Astrocyte (in vitro differentiated cells and primary cell): ENCODE results near the gene NPAS3. TPM values are rescaled to one million over a fixed set of nuclear protein-coding genes. Genes with fewer than 3 reads are reported as not detected.

ENCODE experiments used
- DNase-seq: peaks from one replicate; pipeline ENCODE4 v3.0.0-alpha.2; 2010; ENCODE audit warnings: low read depth
- FAIRE-seq: peaks from 2 replicates; lab custom pipeline; 2011; peaks lifted over from hg19 to GRCh38; lab: Jason Lieb, UNC
- H2AFZ ChIP-seq: 2 replicates; pipeline ENCODE4 v1.6.0; 2012; ENCODE audit warnings: low read depth, low read length, inconsistent platforms
- H3K27ac ChIP-seq: 2 replicates; pipeline ENCODE4 v1.5.1; 2011; ENCODE audit warnings: low read depth, low read length, inconsistent platforms
- H3K27me3 ChIP-seq: 2 replicates; pipeline ENCODE4 v1.6.0; 2011; ENCODE audit warnings: low read length, inconsistent platforms; ENCODE audit not compliant: insufficient read depth
- H3K36me3 ChIP-seq: 2 replicates; pipeline ENCODE4 v1.5.1; 2011; ENCODE audit warnings: low read length, inconsistent platforms; ENCODE audit not compliant: insufficient read depth
- H3K4me1 ChIP-seq: 2 replicates; pipeline ENCODE4 v1.5.1; 2011; ENCODE audit warnings: low read length, inconsistent platforms; ENCODE audit not compliant: insufficient read depth
- H3K4me2 ChIP-seq: 2 replicates; pipeline ENCODE4 v1.6.0; 2012; ENCODE audit warnings: low read length, inconsistent platforms
- H3K4me3 ChIP-seq: 2 replicates; pipeline ENCODE4 v1.5.1; 2011; ENCODE audit warnings: low read depth, mild to moderate bottlenecking, low read length, inconsistent platforms; ENCODE audit not compliant: insufficient read depth
- H3K79me2 ChIP-seq: 2 replicates; pipeline ENCODE4 v1.6.0; 2012; ENCODE audit warnings: mild to moderate bottlenecking, low read length, inconsistent platforms; ENCODE audit not compliant: insufficient read depth
- H3K9ac ChIP-seq: 2 replicates; pipeline ENCODE4 v1.6.0; 2012; ENCODE audit warnings: mild to moderate bottlenecking, low read length, inconsistent platforms
- H3K9me3 ChIP-seq: 2 replicates; pipeline ENCODE4 v1.5.1; 2012; ENCODE audit warnings: low read depth, mild to moderate bottlenecking, low read length, inconsistent platforms; ENCODE audit not compliant: insufficient read depth
- H4K20me1 ChIP-seq: 2 replicates; pipeline ENCODE4 v1.6.0; 2012; ENCODE audit warnings: low read length, inconsistent platforms; ENCODE audit not compliant: insufficient read depth
- H3K27ac Mint-ChIP-seq: one replicate; pipeline ENCODE4 v1.8.0; 2021; ENCODE audit warnings: mild to moderate bottlenecking, mixed read lengths; ENCODE audit not compliant: unreplicated experiment
- H3K27me3 Mint-ChIP-seq: one replicate; pipeline ENCODE4 v1.8.0; 2021; ENCODE audit warnings: low read depth, mixed read lengths; ENCODE audit not compliant: unreplicated experiment
- H3K36me3 Mint-ChIP-seq: one replicate; pipeline ENCODE4 v1.8.0; 2021; ENCODE audit warnings: low read depth, mixed read lengths; ENCODE audit not compliant: unreplicated experiment
- H3K4me1 Mint-ChIP-seq: one replicate; pipeline ENCODE4 v1.8.0; 2021; ENCODE audit warnings: low read depth, mixed read lengths; ENCODE audit not compliant: unreplicated experiment
- H3K4me3 Mint-ChIP-seq: one replicate; pipeline ENCODE4 v1.8.0; 2021; ENCODE audit warnings: mild to moderate bottlenecking, moderate library complexity, mixed read lengths; ENCODE audit not compliant: unreplicated experiment
- H3K9me3 Mint-ChIP-seq: one replicate; pipeline ENCODE4 v1.8.0; 2021; ENCODE audit warnings: mild to moderate bottlenecking, mixed read lengths; ENCODE audit not compliant: unreplicated experiment
- CTCF ChIP-seq: IDR thresholded peaks from 2 replicates; pipeline ENCODE4 v1.5.1; 2011; ENCODE audit warnings: low read depth, mild to moderate bottlenecking, inconsistent platforms, low read length, moderate library complexity; ENCODE audit not compliant: insufficient read depth
- EZH2 ChIP-seq: IDR thresholded peaks from 2 replicates; pipeline ENCODE4 v1.6.1; 2012; ENCODE audit warnings: mild to moderate bottlenecking, low read length, inconsistent platforms; ENCODE audit not compliant: insufficient read depth
- total RNA-seq: library from RNA; stranded (reverse); gene quantifications from 2 replicates; pipeline ENCODE4 v1.2.1, GENCODE V29; 2021

Gene NPAS3
- total RNA-seq, 1 donor from 2014 or later: 2.6 TPM

- DNase-seq: no peak
- H3K27me3 Mint-ChIP-seq: no peaks in the 10 kb centered on the region
Observed at GRCh38 chr14:33402604-33403003, 463.9 kb downstream of the NPAS3 start.

DNA sequence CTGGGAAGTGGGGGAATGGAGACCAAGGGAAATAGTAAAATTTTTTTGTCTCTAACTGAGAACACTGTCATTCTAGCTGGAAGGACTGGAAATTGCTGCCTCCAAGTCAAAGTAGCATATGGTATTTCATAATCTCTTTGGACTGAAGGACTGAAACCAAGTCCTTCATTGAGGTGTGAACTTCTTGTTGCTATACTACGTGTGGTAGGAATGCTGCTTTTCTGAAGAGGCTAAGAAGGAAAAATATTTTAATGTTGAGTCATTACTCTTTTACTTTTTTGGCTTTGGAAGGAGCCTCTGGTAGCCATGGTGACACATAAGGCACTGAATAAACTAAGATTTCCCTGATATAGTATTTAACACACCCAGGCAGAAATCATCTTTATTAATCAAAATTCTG lies 465.4 kb downstream of the NPAS3 start:
- FAIRE-seq: peak; percentile 39
- no peaks in the 10 kb centered on the region for H3K36me3 Mint-ChIP-seq
- H3K36me3 ChIP-seq: no peaks in the 10 kb centered on the region

More at GRCh38 chr14:33402604-33403003, 463.9 kb downstream of the NPAS3 start:
- H3K9ac ChIP-seq: no peak overlapping the region
- no peak for TF ChIP-seq CTCF
- H3K4me3 ChIP-seq: no peak overlapping the region
- H3K4me1 ChIP-seq: peaks cover 5% of the 10 kb centered on the region
- Mint-ChIP-seq H3K4me1 (peaks cover 5% of the 10 kb centered on the region), H3K4me3 (no peak overlapping the region), H3K27ac (no peak overlapping the region), H3K36me3 (no peaks in the 10 kb centered on the region), H3K9me3 (peaks cover 7% of the 10 kb centered on the region)
- H3K9me3 ChIP-seq: no peaks in the 10 kb centered on the region
- H3K36me3 ChIP-seq: no peaks in the 10 kb centered on the region
- no peak overlapping the region for H3K27ac ChIP-seq
- no peak overlapping the region for H3K4me2 ChIP-seq
- no peak overlapping the region for H2AFZ ChIP-seq
- no peaks in the 10 kb centered on the region for H3K79me2 ChIP-seq
- H3K27me3 ChIP-seq: no peaks in the 10 kb centered on the region
- H4K20me1 ChIP-seq: no peaks in the 10 kb centered on the region
- no peak for FAIRE-seq

More for the DNA sequence above, 465.4 kb downstream of the NPAS3 start:
- H3K27ac Mint-ChIP-seq: peak overlapping the region; percentile 73
- TF ChIP-seq EZH2: no peak
- TF ChIP-seq CTCF: peak; percentile 19
- Histone ChIP-seq H3K4me3 (no peak overlapping the region), H2AFZ (no peak overlapping the region), H3K4me1 (peaks cover 5% of the 10 kb centered on the region), H3K9ac (no peak overlapping the region), H3K4me2 (peak overlapping the region; percentile 24), H3K9me3 (no peaks in the 10 kb centered on the region), H3K79me2 (no peaks in the 10 kb centered on the region), H4K20me1 (no peaks in the 10 kb centered on the region), H3K27me3 (no peaks in the 10 kb centered on the region), H3K27ac (peak overlapping the region; percentile 26)
- no peaks in the 10 kb centered on the region for H3K27me3 Mint-ChIP-seq
- H3K4me3 Mint-ChIP-seq: no peak overlapping the region
- H3K4me1 Mint-ChIP-seq: peaks cover 5% of the 10 kb centered on the region
- DNase-seq: peak; percentile 96
- peaks cover 7% of the 10 kb centered on the region for H3K9me3 Mint-ChIP-seq
